Brain microvascular endothelial cell (primary cell): ENCODE measurements around the gene NSUN3.
"Not testable (repeated sequence)": the region's sequence is repeated elsewhere in the genome, so short reads cannot be mapped to it uniquely, and the experiment has no call there.

ENCODE experiments used
- DNase-seq: peaks from one replicate; pipeline ENCODE4 v3.0.0-alpha.2; 2020
- H3K27ac ChIP-seq: fragments of 250-450 bp; sonication (Bioruptor Pico); 2 replicates; pipeline ENCODE4 v1.5.1; 2020; ENCODE audit warnings: mild to moderate bottlenecking, moderate library complexity
- H3K27me3 ChIP-seq: fragments of 250-450 bp; sonication (Bioruptor Pico); replicated peaks from 2 replicates; pipeline ENCODE4 v1.5.1; 2020; ENCODE audit warnings: mild to moderate bottlenecking
- H3K36me3 ChIP-seq: fragments of 250-450 bp; sonication (Bioruptor Pico); replicated peaks from 2 replicates; pipeline ENCODE4 v1.5.1; 2020; ENCODE audit warnings: mild to moderate bottlenecking
- H3K4me3 ChIP-seq: 2 replicates; pipeline ENCODE4 v1.5.1; 2011; ENCODE audit warnings: low read depth, mild to moderate bottlenecking, control low read depth, low read length, moderate library complexity
- CTCF ChIP-seq: IDR thresholded peaks from 2 replicates; pipeline ENCODE4 v1.5.1; 2011; ENCODE audit warnings: low read depth, mild to moderate bottlenecking, moderate library complexity, low read length, control low read depth, inconsistent platforms; ENCODE audit errors: missing control alignments
- in situ Hi-C: cut with HindIII; loops from 2 replicates; pipeline ENCODE4 v1.10.0; 2017; ENCODE audit warnings: low sequenced_read_pairs, low pct_ligation_motif_present

Gene NSUN3

GRCh38 chr3:94026623-94027022 lies 36.2 kb upstream of the NSUN3 start:
- DNase-seq, result no peak
- no peak for TF ChIP-seq CTCF
- H3K36me3 ChIP-seq, result no peaks in the 10 kb centered on the region
- in situ Hi-C loops, result no loop called here
- H3K27me3 ChIP-seq, result no peaks in the 10 kb centered on the region
- no peak overlapping the region for H3K4me3 ChIP-seq
- H3K27ac ChIP-seq, result no peak overlapping the region

- Histone ChIP-seq H3K36me3 (no peaks in the 10 kb centered on the region), H3K4me3 (no peak within 1 kb of the TSS), H3K27ac (no peak within 1 kb of the TSS), H3K27me3 (no peaks in the 10 kb centered on the region)
- DNase-seq, result no peak
- no peak for TF ChIP-seq CTCF
- in situ Hi-C loops, result no loop called here
These were observed 34.6 kb upstream of the NSUN3 start, which contains the start of gene STX19 for GRCh38 chr3:94028093-94028837. STX19 (minus strand) TSS chr3:94028597; CDS start chr3:94015269, 13,328 bp downstream.

GRCh38 chr3:94036909-94037507 lies 25.9 kb upstream of the NSUN3 start:
- in situ Hi-C loops, result no loop called here
- no peak overlapping the region for H3K27ac ChIP-seq
- H3K4me3 ChIP-seq, result no peak overlapping the region
- H3K27me3 ChIP-seq, result no peaks in the 10 kb centered on the region
- no peaks in the 10 kb centered on the region for H3K36me3 ChIP-seq
- peak; percentile 60 for TF ChIP-seq CTCF
- peak; percentile 44 for DNase-seq

GRCh38 chr3:94043285-94043684 lies 19.6 kb upstream of the NSUN3 start:
- DNase-seq, result no peak
- no peak for TF ChIP-seq CTCF
- H3K27ac ChIP-seq, result no peak overlapping the region
- no peak overlapping the region for H3K4me3 ChIP-seq
- no peaks in the 10 kb centered on the region for H3K27me3 ChIP-seq
- H3K36me3 ChIP-seq, result peaks cover 4% of the 10 kb centered on the region
- in situ Hi-C loops, result no loop called here

GRCh38 chr3:94044100-94044936 lies 18.5 kb upstream of the NSUN3 start:
- H3K27ac ChIP-seq, H3K4me3 ChIP-seq, in situ Hi-C loops, DNase-seq, H3K36me3 ChIP-seq, H3K27me3 ChIP-seq: not testable (repeated sequence)

GRCh38 chr3:94046533-94046932 lies 16.3 kb upstream of the NSUN3 start:
- in situ Hi-C loops, result no loop called here
- TF ChIP-seq CTCF, result no peak
- DNase-seq, result no peak
- H3K4me3 ChIP-seq, result no peak overlapping the region
- no peaks in the 10 kb centered on the region for H3K27me3 ChIP-seq
- peaks cover 4% of the 10 kb centered on the region for H3K36me3 ChIP-seq
- H3K27ac ChIP-seq, result no peak overlapping the region
